NAMALWA (cell line): ENCODE data around the gene PICK1.

Experiments
- DNase-seq: peaks from one replicate; pipeline ENCODE4 v3.0.0-alpha.2; 2015; ENCODE audit warnings: low spot score

PICK1 gene

DNA sequence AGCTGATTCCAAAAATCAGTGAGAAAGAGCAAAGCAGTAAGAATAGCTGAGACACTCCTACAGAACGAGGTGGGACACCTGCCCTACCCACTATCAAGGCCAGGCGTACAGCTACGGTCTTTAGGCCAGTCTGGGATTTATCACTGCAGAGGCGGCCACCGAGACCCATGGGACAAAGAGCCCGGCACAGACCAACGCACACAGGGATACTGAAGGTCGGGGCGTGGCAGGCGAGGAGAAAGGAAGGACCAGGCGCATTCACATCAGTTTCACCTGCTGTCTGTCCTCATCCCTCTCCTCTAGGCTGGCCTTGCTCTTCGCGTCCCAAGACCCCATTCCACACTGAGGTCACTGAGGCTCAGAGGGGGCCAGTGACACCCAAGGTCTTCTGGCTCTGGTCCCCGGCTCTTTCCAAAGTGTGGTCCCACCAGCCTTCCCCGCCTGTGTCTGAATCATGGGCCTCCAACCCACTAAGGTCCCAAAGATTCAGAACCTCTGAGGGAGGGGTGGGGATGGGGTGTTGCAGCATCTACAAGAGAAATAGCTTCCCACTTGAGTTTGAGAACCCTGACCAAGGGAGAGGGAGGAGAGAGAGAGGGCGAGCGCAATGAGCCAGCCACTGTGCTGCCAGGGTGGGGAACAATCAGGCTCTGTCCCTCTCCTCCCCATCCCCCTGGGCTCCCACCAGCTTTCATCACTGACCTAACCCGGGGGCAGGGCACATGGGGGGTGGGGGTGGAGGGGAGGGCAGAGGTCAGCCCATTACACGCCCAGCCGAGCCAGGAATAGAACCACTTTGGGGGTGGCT is 7.2 kb upstream of the PICK1 start:
- no peak for DNase-seq

- DNase-seq: no peak
Observed at GRCh38 chr22:38050720-38051119, 6.5 kb upstream of the PICK1 start.

DNA sequence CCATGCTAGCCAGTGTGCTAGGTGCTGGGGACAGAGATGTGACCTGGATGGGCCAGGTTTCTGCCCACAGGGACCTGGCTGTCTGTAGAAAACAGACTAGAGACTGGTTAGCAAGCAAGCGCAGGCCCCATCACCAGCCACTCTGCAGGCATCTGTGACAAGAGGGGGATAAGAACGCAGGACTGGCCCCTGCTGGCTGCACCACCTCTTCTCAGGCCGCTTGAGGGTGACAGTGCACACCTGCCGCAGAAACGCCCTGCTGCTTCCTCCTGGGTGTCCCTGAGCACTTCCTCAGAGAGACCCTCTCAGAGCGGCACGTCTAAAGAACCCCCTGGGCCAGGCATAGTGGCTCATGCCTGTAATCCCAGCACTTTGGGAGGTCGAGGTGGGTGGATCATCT is 5.9 kb upstream of the PICK1 start:
- DNase-seq: peak; percentile 23

DNA sequence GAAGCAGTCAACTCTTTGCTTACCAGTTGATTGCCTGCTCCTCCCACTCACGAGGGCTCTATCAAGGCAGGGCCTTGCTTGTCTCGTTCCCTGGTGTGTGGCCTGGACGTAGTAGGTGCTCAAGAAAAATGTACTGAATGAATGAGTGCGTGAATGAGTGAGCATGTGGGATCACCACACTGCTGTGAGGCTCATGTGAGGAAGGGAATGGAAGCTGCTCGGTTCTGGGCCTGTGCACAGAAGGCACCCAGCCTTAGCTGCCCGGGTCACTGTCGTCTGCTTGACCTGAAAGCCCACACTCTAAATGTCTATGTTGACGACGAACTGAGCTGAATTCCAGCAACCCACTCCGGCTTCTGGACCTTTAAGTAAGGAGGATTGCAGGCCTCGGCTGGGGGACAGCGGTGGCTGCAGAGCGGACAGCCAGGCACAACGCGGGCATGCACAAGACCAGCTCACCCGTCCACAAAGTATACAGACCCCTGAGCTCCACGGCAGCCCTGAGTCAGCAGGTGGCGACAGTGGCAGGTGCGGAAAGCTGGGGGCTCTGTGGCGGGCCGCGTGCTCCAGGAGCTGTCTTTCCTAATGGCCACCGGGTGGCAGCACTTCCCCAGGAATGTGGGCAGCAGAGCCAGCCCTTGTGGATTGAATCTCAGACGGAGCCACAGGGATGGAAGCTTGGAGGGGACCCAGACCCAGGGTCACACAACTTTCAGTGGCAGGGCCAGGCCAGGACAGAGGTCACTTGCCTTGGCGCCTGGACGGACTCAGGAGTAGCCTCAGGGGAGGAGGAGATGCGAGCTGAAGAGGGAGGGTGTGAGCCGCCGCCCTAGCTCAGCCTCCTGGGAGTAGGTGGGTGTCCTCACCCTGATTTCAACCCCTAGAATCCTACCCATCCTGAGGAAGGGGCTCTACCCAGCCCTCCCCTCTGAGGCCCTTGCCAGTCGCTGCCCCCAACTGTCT is 5.0 kb upstream of the PICK1 start:
- peak; percentile 91 for DNase-seq

GRCh38 chr22:38062791-38063190 is 5.6 kb downstream of the PICK1 start:
- DNase-seq: no peak

DNA sequence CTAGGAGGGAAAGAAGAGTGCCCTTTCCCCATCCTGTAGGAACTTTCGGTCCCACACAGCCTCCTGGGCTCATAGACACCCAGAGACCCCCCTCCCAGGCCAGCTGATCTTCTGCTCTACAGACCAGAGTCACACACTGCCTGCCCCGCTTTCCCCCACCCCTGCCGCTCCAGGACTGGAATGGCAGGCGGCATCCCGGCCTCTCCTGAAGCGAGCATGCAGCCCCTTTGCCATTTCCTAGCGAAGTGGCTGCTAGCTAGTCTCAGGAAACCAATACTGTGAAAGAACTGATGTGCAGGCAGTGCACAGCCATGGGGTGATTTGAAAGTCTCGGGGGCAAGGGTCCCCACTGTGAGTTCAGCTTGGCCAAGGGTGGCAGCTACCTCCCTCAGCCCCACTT is 8.3 kb downstream of the PICK1 start:
- DNase-seq: no peak

- DNase-seq: no peak
Observed at GRCh38 chr22:38066381-38067027, 9.3 kb downstream of the PICK1 start.

- DNase-seq: no peak
Observed at GRCh38 chr22:38067028-38067415, 9.8 kb downstream of the PICK1 start.

DNA sequence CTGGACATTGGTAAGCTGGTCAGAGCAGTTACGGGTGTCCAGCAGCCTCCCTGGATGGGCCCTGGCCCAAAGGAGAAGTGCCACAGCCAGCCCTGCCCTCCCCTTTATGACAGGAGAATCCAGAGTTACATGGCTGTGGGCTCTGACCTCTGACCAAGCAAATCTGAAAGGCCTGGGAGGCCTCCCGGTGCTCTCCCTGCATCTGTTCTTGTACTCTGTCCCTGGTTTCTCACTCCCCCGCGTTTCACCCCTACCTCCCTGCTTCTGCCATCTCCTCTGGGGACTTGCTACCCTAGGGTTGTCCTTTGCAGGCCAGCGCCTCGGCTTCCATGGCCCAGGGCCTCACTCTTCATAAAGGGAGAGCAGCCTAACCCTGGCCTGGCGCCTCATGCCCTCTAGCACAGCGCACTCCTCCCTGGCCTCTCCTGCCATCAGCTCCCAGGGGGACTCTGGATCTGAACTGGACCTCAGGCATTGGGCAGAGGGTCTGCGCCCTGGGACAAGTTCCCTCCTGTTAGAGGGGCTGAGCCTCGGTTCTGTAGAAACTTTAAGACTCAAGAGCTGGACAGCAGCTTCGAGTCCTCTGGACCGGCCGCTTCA is 10.7 kb downstream of the PICK1 start:
- DNase-seq: no peak

- DNase-seq: no peak
Observed at GRCh38 chr22:38068641-38069371, 11.6 kb downstream of the PICK1 start.

DNA sequence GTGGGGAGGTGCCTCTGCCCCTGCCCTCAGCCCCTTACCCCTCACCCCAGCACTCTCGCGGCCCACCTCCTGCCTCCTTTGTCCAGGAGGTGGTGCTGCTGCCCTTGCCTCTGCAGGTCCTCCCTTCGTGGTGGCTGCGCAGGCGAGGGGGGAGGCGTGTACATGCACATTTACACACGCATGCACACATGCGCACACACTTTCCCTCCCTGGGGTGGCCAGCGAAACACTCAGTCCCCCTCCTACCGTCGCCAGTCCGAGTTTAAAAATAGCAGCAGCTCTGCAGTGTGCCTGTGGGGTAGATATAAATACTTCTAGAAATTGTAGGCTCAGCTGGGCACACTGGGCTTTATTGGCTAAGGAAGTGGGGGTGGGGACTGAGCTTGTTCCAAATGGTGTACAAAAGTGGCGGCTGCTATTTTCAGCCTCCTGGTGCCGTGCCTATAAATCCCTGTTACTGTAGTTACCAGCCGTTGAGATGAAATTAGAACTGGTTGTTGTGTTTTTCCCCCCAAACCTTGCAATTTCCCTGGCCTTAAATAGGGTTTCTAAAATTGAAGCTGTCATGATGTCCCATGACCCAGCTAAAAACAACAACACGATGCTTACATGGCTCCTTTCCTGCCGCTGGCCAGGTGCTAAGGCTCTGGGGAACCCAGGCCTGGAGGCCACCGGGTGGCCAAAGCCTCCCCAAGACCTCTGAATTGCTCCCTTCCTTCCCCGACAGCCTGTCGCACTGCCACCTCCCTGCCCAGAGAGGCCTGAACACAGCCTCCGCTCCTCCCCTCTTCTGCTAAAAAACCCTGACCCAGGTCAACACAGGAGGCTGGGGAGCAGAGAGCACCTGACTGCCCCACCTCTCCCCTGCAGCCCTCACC is 12.4 kb downstream of the PICK1 start:
- peak; percentile 76 for DNase-seq

- DNase-seq: no peak
Observed at GRCh38 chr22:38070250-38070921, 13.2 kb downstream of the PICK1 start.

GRCh38 chr22:38071421-38072321 is 14.5 kb downstream of the PICK1 start:
- no peak for DNase-seq

DNA sequence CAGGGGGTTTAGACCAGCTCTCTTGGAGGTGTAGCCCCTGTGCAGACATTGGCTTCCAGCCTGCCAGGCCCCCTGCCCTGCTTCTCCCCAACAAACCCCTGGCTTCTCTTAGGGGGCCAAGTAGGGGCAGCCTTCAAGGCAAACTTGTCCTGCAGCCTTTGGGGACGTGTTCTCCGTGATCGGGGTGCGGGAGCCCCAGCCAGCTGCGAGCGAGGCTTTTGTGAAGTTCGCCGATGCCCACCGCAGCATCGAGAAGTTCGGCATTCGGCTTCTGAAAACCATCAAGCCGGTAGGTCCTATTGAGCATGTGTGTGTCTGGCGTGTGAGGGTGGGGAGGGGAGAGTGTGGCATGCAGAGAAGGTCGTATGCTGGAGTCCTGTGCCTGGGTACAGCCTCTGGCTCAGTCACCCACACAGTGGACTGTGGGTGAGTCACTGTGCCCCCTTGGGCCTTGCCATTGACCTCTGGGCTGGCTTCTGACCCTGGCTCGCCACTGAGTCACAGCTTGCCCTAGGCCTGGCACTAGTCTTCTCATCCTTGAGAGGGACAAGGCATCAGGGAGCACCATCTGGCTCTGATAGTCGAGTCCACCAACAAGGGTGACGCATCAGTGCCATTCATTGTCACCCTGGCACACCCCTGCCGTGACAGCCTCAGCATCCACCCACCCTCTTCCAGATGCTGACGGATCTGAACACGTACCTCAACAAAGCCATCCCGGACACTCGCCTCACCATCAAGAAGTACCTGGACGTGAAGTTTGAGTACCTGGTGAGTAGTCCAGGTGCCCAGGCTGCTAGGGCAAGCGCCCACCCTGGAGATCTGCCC is 15.3 kb downstream of the PICK1 start:
- no peak for DNase-seq

- DNase-seq: no peak
Observed at GRCh38 chr22:38073150-38074130, 16.2 kb downstream of the PICK1 start.
